LNCaP clone FGC (cell line): ENCODE measurements around the gene OR1L6.

Experiments
- DNase-seq: peaks from one replicate; pipeline ENCODE4 v3.0.0-alpha.2; 2011; ENCODE audit warnings: low read depth
- H3K4me3 ChIP-seq: 2 replicates; pipeline ENCODE4 v1.5.1; 2011; ENCODE audit warnings: mild to moderate bottlenecking, low read depth, low read length, control low read depth
- TF ChIP-seq, protein P1 (sequence below): IDR thresholded peaks from 2 replicates; pipeline ENCODE4 v1.5.1; 2012; ENCODE audit warnings: mild to moderate bottlenecking; ENCODE audit not compliant: control insufficient read depth, insufficient read depth; ENCODE audit errors: extremely low read depth

Gene OR1L6, protein sequence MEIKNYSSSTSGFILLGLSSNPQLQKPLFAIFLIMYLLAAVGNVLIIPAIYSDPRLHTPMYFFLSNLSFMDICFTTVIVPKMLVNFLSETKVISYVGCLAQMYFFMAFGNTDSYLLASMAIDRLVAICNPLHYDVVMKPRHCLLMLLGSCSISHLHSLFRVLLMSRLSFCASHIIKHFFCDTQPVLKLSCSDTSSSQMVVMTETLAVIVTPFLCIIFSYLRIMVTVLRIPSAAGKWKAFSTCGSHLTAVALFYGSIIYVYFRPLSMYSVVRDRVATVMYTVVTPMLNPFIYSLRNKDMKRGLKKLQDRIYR

DNA sequence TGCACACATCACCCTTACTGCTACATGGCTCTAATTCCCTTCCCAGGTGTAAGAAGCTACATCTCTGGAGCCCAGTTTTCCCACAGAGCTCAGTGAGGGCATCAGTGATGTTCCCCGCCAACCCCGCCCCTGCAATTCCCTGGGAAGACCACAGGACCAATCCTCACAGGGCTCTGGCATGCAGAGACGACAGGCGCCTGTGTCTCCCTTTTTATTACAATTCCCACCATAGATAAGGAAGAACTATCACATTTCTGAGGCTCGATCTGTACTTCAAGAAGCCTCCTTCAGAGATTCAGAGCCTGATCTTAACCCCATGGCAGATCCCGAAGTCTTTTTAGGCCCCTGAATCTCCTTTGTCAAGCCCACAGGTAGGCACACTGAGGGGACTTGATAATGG, at the start of gene OR1L6:
Gene OR1L6, plus strand, starts transcription at position 301 of the 400 bp plus-strand sequence. CDS start 7,545 bp downstream, outside the sequence.
- no peak within 1 kb of the TSS for H3K4me3 ChIP-seq
- TF ChIP-seq, protein P1, sequence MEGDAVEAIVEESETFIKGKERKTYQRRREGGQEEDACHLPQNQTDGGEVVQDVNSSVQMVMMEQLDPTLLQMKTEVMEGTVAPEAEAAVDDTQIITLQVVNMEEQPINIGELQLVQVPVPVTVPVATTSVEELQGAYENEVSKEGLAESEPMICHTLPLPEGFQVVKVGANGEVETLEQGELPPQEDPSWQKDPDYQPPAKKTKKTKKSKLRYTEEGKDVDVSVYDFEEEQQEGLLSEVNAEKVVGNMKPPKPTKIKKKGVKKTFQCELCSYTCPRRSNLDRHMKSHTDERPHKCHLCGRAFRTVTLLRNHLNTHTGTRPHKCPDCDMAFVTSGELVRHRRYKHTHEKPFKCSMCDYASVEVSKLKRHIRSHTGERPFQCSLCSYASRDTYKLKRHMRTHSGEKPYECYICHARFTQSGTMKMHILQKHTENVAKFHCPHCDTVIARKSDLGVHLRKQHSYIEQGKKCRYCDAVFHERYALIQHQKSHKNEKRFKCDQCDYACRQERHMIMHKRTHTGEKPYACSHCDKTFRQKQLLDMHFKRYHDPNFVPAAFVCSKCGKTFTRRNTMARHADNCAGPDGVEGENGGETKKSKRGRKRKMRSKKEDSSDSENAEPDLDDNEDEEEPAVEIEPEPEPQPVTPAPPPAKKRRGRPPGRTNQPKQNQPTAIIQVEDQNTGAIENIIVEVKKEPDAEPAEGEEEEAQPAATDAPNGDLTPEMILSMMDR, result no peak
- no peak for DNase-seq

DNA sequence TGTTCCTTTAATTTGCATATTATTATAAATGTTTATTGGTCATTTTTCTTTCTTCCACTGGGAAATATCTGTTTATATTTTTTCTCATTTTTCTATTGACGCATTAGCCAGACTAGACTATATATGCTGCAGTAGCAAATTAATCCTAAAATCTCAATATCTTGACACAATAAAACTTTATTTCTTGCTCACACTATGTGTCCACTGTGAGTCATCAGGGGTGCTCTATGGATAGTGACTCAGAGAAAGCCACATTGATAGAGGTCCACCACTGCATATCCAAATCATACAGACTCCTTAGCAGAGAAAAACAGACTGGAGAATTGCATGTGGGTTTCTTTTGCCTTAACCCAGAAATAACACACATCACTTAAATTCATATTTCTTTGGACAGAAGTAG, 46.4 kb upstream of the OR1L6 start:
- no peak for DNase-seq
- no peak overlapping the region for H3K4me3 ChIP-seq
- TF ChIP-seq, protein P1, result no peak

DNA sequence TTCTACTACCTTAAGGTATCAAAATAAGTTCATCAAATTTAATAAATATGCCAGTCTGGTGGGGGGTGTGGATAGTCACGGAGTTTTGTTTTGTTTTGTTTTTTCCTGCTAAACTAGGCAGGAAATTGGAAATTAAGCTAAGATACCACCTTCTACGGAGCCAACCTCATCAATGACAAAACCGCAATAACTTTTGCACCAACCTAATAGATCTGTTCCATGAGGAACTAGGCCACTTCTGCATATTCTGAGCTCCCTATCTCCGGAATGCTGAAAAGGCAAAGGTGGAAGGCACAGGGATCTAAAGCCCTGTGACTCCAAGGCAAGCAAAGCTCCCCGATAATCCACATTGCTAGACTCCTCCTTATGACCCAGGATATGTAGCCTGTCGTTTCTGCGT, 24.1 kb upstream of the OR1L6 start:
- TF ChIP-seq, protein P1, result no peak

DNA sequence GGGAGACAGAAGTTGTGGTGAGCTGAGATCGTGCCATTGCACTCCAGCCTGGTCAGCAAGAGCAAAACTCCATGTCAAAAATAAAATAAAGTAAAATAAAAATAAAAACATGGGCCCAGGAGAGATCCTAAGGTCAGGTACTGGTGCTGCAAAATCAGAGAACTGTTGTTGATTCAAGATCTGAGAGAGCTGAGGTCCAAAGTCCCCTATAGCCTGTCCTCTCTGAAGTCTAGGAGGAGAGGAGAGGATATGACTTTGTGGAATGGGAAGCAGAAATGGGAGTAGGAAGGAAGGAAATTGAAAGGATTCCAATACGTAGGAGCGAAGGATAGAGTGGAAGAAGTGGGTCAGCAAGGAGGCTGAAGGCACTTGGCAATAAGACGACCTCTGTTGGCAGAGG, 22.9 kb upstream of the OR1L6 start:
- no peak overlapping the region for H3K4me3 ChIP-seq
- no peak for DNase-seq
- TF ChIP-seq, protein P1, result no peak

More for the DNA sequence above, 24.1 kb upstream of the OR1L6 start:
- no peak overlapping the region for H3K4me3 ChIP-seq
- no peak for DNase-seq

DNA sequence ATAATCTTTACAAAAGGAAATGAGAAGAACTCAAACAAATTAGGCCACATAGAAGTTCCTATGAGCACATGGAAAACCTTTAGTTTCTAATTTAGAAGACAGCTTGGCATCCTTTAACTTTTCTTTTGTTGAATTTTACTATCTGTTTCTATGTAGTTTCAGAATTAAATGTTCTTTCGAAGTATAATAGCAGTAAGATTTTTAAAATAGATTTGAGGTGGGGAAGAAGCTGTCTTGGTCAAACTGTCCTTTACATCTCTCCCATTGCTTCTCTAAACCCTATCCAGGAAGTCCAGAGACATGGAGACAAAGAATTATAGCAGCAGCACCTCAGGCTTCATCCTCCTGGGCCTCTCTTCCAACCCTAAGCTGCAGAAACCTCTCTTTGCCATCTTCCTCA, 18.4 kb upstream of the OR1L6 start, which contains the start of gene OR1L4:
Gene OR1L4, plus strand, starts transcription at position 301 of the 400 bp plus-strand sequence. Its CDS starts 0 bp downstream, at position 301.
- TF ChIP-seq, protein P1, result no peak
- no peak for DNase-seq

DNA sequence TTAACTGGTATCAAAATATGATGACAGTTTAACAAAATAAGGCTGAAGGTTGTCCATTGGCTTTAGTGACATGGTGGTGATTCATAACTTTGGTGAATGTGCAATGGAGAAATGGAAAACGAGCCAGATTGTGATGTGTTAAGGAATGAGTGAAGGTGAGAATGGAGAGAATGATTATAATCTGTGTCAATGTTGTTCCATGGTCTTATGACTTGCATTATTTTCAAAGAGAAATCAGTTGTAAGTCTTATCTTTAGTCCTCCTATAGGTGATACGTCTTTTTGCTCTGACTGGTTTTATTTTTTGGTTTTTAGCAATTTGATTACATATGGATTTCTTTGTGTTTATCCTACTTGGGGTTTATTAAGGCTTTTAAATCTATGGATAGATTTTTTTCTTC, 12.7 kb downstream of the OR1L6 start:
- DNase-seq, result no peak
- TF ChIP-seq, protein P1, result no peak
- H3K4me3 ChIP-seq, result no peak overlapping the region

More for the DNA sequence above, 18.4 kb upstream of the OR1L6 start, which contains the start of gene OR1L4:
- H3K4me3 ChIP-seq, result no peak within 1 kb of the TSS
